HG03064 (cell line): ENCODE results near the gene BMP8B.

Experiments used
- ATAC-seq: cut with Tn5 transposase; IDR thresholded peaks from one replicate; pipeline ENCODE4 v1.9.1; 2021; ENCODE audit warnings: low read depth; ENCODE audit not compliant: unreplicated experiment

BMP8B gene

DNA sequence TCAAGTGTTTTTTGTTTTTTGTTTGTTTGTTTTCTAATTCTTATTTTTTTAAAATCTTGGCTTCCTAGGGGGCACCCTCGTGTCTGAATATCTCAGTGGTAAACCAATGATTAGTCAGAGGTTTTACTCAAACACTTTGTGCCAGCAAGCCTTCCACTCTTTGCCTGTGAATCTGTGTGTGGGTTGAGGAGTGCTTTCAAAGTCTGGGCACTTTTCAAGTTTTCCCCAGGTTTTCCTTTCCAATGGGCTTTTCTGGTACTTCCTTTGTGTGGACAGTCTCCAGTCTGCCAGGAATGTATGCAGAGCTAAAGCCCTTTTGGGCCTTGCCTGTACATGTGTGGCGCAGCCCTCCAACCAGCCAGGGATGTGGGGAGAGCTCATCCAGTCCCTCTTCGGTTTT lies 59.6 kb downstream of the BMP8B start:
- ATAC-seq: no peak

DNA sequence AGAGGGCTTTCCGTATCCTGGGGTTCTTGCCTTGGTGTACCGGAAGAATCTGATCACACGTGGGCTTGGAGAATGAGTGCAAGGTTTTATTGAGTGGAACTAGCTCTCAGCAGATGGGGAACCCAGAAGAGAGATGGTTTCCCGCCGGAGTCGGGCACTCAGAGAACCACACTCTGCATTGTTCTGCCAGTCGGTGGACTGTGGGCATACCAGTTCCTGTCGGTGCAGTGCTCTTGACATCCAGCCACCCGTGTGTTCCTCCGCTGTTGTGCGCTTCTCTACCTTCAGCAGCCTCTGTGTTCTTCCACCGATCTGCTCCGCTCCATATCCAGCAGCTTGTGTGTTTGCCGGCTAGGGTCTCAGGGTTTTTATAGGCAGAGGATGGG lies 60.7 kb downstream of the BMP8B start:
- no peak for ATAC-seq

DNA sequence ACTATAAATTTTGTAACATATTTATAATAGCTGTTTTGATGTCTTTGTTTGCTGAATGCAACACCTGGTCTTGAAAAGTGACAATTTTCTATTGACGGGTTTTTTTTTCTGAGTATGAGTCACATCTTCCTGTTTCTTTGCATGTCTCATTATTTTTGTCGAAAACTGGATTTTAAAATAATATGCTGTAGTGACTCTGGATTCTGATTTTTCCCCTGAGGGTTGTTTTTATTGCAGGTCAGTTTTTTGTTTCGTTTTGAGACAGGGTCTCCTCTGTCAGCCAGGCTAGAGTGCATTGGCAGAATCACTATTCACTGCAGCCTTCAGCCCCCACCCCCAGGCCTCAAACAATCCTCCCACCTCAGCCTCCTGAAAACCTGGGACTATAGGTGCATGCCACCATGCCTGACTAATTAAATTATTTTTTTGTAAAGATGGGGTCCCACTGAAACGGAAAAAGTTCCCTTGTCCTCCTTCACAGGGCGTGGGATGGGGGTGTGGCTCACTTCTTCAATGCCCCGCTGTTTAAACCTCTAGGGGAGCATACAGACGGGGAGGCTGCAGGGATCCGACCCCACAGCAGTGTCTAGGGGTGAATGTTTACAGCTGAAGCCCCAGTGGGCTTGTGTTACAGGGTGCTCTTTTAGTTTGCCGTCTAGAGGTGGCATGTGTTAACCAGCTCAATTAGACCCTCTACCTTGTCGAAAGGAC lies 61.3 kb downstream of the BMP8B start:
- no peak for ATAC-seq

DNA sequence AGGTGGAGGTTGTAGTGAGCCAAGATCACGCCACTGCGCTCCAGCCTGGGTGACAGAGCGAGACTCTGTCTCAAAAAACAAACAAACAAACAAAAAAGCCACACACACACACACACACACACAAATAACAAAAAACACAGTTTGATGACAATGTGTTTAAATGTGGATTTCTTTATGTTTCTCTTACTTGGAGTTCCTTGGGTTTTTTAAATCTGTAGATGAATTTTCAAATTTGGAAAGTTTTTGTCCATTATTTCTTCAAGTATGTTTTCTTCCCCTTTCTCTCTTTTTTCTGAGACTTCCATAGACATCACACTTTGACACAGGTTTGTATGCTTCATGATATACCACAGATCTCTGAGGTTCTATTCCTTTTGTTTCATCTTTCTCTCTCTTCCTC lies 62.1 kb downstream of the BMP8B start:
- no peak for ATAC-seq

DNA sequence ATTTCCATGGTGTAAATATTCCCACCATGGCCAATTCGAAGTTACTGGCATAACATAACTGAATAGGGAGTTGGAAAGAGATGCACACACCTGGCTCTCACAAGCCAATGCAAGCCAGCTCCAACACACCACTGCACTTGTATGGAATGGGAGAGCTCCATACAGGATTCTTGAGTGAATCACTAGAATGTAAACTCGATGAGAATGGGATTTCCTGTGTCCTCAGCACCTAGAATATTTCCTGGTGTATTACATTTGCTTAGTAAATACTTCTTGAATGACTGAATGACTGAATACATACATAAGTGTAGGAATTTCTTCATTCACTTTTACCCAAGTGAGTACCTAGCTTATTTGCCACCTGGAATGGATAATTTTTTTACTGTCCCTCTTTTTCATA lies 66.2 kb downstream of the BMP8B start:
- ATAC-seq: no peak

DNA sequence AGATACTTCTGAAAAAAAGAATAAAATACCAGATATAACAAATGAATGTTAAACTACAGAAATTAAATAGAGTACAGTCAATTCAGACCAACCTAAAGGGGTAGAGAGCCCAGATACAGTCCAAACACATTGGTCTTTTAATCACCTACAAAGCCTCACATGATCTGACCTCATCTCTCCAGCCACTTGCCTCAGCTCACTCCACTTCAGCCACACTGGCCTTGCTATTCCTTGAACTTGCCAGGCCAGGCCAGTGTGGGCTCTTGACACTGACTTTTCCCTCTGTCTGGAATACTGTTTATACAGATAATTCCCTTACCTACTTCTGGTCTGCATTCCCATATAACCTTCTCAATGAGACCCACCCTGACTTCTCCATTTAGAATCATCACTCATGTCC lies 67.0 kb downstream of the BMP8B start:
- no peak for ATAC-seq

DNA sequence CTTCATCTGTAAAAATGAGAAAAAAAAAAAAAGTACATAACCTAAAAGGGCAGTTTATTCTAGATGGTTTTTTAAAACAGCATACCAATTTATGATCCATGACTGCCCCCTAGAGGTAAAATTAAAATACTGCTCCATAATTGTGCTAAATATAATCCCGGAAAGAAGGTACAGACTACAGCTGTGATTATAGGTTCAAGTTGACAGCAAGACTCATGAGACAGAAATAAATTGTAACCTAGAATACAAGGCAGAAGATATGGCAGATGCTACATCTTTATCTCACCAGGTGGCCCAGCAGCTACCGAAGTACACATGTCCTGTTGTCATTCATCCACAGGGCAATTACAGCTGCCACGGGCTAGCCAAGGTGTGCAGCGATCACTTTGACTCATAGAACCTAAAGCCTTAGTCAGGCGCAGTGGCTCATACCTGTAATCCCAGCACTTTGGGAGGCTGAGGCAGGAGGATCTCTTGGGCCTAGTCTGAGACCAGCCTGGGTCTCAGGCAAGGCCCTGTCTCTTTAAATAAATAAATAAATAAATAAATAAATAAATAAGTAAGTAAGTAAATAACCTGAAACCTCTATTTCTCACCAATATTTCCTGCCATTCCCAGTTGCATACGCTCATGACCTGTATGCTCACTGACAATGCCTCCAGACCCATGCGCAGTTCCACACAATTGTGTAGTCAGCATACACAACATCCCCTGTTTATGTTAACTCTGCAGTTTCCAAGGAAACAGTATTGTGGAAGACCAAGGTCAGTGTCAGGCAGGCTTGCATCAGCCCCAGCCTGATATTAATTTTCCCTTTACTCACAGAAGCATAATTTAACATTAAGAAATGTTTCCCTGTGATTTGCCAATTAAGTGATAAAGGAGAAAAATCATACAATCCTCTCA lies 68.3 kb downstream of the BMP8B start:
- no peak for ATAC-seq

DNA sequence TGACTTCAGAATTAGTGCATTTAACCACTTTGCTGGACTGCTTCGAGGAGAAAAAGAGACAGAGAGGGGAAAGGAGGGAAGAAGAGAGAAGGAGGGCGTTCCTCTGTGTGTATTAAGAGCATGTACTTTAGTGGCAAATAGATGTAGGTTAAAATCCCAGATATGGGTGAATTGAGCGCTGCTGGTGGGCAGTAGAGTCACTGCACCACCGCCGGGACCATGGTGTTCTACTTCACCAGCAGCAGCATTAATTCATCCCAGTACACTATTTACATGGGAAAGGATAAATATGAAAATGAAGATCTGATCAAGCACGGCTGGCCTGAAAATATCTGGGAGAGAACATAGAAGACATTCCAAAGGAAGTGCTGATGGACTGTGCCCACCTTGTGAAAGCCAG lies 70.9 kb downstream of the BMP8B start:
- no peak for ATAC-seq

DNA sequence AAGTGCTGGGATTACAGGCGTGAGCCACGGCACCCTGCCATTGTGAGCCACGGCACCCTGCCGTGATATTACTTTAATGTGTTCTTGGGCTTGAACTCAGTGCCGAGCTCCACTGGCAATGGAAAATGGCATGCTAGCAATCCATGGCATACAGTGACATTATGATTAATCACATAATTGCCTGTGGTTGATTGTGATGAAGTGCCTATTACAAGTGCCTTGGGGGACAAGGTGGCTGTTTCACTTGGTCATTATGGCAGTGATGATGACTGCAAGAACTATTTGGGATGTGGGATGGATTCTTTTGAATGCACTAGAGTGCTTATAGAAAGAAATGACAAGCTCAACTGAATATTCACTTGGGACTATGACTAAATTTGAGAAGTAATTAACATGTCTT lies 75.1 kb downstream of the BMP8B start:
- no peak for ATAC-seq

DNA sequence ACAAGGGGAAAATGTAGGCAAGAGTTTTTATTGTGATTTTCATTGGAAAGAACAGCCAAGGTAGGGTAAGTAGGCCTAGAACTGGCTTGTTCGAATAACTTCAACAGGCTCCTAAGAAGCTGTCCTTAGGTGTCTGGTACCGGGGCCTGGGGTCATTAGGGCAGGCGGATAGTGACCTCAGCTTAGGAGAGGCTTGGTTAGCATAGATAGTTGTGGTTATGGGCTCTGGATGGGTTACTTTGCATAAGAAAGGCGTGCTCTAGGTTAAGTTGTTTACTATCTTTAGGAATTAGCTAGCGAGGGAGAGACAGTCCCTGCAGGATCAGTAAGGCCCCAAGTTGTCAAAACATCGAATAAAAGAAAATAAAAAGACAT lies 76.7 kb downstream of the BMP8B start:
- ATAC-seq: no peak

DNA sequence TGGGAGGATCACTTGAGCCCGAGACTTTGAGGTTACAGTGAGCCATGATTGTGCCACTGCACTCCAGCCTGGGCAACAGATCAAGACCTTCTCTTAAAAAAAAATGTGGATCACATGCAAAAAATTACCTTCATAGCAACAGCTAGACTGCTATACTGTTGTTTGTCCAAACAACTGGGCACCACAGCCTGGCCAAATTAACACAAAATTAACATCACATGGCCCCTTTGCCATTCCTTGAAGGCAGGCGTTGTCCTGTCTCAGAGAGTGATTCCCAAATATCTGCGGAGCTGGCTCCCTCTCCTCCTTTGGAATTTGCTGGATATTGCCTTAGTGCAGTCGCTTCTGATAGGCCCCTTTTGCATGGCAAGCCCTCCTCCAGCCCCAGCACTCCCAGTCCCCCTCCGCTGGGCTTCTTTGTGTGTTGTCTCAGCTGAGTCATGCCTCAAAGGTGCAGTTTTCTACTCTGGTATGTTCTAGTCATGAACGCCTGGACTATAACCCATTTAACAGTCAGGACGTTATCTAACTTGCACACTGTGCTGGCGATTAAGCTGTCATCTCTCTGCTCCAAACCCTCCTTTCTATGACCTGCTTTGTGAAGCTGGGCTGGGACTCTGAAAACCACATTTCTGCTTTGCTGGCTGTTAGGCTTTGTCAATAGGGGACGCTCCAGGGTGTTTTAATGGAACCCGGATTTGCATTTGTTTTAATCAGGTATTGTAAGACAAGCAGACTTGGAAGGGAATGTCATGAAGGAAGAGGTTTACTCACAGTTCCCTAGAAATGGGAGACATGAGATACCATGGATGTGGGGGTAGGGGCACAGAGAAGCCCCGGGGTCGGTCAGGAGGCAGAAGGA lies 77.3 kb downstream of the BMP8B start:
- ATAC-seq: no peak

DNA sequence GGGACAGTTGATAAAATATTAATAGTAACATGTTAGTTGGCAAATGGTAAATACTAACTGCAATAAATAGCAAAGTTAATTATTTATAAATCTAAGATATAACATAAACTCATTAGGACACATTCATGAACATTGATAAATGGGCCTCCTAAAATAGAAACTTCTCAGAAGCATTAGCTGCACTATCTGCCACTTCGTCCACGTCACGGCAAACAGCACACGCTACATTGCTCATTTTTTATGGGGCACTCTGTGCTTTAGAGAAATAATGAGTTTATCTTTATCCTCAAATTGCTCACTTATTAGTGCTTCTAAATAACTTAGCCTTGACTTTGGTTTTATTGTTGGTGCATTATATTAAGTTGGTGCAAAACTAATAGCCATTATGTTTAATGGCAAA lies 81.2 kb downstream of the BMP8B start:
- ATAC-seq: no peak
